OCI-LY7 (cell line): ENCODE data around the gene NCAM1.

Experiments used
- CTCF ChIP-seq: fragments of 200-600 bp; sonication (generic); conservative IDR thresholded peaks from 2 replicates; pipeline ENCODE4 v1.5.1; 2014; ENCODE audit warnings: mild to moderate bottlenecking, antibody characterized with exemption, low read length, moderate library complexity, mixed read lengths
- EZH2phosphoT487 ChIP-seq: fragments of 200-600 bp; sonication (generic); IDR thresholded peaks from 2 replicates; pipeline ENCODE4 v1.6.1; 2018; ENCODE audit warnings: low read depth, borderline replicate concordance, mild to moderate bottlenecking, mixed run types, antibody characterized with exemption, low read length, moderate library complexity, mixed read lengths

- TF ChIP-seq CTCF (no peak), EZH2phosphoT487 (no peak)
Observed at GRCh38 chr11:113199866-113200265, 238.6 kb downstream of the NCAM1 start.
